Measurements from ENCODE around the gene SH2D4B.

DNA sequence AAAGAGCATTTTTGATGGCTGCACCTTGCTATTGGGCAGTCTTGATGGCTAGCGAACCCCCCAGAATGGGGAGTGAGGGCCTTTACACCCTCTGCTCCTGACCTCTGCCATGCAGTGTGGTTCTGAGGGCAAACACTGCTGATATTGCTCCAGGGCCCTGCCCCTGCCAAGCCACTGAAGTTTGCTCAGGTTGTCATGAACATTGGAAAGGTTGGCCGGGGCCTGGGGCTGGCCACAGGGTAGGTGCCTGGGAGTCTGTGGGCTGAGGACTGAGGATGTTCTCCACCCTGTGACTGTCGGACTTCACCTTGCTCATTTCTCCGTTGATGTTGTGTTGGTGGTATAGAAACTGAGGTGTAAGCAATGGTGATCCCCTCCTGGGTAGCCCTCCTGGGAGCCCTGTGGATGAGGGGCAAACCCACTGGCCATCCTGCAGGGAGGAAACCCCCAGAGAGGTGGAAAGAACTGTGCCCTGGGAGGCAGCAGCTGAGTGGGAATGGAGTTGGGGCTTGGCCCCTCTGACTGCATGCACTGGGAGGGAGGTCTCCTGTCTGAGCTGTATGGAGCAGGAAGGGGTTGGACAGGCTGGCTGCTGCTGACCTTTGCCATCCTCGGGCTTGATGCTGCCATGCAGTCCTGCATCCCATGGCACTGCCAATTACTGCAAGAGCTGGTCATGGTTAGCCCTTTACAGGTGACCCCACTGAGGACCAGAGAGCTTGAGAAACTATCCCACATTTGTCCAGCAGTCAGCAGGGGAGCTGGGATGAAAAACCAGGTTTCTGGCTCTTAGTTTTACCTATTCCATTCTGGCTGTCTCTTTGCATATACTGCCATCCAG is 77.1 kb downstream of the SH2D4B start:
- no peak for TF ChIP-seq TCF7L2 (IDR thresholded peaks at IDR 0.05; ENCODE audit: low read depth, low read length)
- TF ChIP-seq, protein P1, sequence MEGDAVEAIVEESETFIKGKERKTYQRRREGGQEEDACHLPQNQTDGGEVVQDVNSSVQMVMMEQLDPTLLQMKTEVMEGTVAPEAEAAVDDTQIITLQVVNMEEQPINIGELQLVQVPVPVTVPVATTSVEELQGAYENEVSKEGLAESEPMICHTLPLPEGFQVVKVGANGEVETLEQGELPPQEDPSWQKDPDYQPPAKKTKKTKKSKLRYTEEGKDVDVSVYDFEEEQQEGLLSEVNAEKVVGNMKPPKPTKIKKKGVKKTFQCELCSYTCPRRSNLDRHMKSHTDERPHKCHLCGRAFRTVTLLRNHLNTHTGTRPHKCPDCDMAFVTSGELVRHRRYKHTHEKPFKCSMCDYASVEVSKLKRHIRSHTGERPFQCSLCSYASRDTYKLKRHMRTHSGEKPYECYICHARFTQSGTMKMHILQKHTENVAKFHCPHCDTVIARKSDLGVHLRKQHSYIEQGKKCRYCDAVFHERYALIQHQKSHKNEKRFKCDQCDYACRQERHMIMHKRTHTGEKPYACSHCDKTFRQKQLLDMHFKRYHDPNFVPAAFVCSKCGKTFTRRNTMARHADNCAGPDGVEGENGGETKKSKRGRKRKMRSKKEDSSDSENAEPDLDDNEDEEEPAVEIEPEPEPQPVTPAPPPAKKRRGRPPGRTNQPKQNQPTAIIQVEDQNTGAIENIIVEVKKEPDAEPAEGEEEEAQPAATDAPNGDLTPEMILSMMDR (IDR thresholded peaks at IDR 0.05) = no peak
